ENCODE data around the gene SLC6A16.

The SLC6A16 gene

GRCh38 chr19:49356382-49356781 lies 31.4 kb upstream of the SLC6A16 start:
- DNase-seq (ENCODE audit: low spot score), result no peak
- no peak for TF ChIP-seq CTCF (IDR thresholded peaks at IDR 0.05)
- H3K4me3 ChIP-seq, result no peak overlapping the region
- peak overlapping the region in 1 of 2 donors; percentile 65 for H3K27ac ChIP-seq

- no peak for TF ChIP-seq CTCF (IDR thresholded peaks at IDR 0.05)
- Histone ChIP-seq H3K4me3 (no peak overlapping the region), H3K27ac (peak overlapping the region in 1 of 2 donors; percentile 60)
- DNase-seq (ENCODE audit: low spot score), result no peak
Measured at GRCh38 chr19:49355909-49356353, 30.9 kb upstream of the SLC6A16 start.

GRCh38 chr19:49349567-49349966 lies 24.6 kb upstream of the SLC6A16 start:
- no peak overlapping the region for H3K27ac ChIP-seq
- no peak for TF ChIP-seq CTCF (IDR thresholded peaks at IDR 0.05)
- no peak overlapping the region for H3K4me3 ChIP-seq
- DNase-seq (ENCODE audit: low spot score), result no peak

GRCh38 chr19:49348305-49349189 lies 23.6 kb upstream of the SLC6A16 start:
- no peak overlapping the region for H3K27ac ChIP-seq
- no peak for TF ChIP-seq CTCF (IDR thresholded peaks at IDR 0.05)
- DNase-seq (ENCODE audit: low spot score), result no peak
- no peak overlapping the region for H3K4me3 ChIP-seq

GRCh38 chr19:49347835-49348234 lies 22.8 kb upstream of the SLC6A16 start:
- Histone ChIP-seq H3K4me3 (no peak overlapping the region), H3K27ac (no peak overlapping the region)
- DNase-seq (ENCODE audit: low spot score), result no peak
- TF ChIP-seq CTCF (IDR thresholded peaks at IDR 0.05), result no peak

GRCh38 chr19:49347191-49347590 lies 22.2 kb upstream of the SLC6A16 start:
- Histone ChIP-seq H3K4me3 (no peak overlapping the region), H3K27ac (no peak overlapping the region)
- TF ChIP-seq CTCF (IDR thresholded peaks at IDR 0.05), result no peak
- no peak for DNase-seq (ENCODE audit: low spot score)

Data from coronary artery (tissue), 2 donors.